ENCODE data around the gene UCN.
"Not testable (repeated sequence)": the region's sequence is repeated elsewhere in the genome, so short reads cannot be mapped to it uniquely, and the experiment has no call there.

UCN gene

GRCh38 chr2:27313882-27314645 lies 5.8 kb upstream of the UCN start:
- no peak for DNase-seq

GRCh38 chr2:27312152-27312551 lies 3.9 kb upstream of the UCN start:
- DNase-seq, result no peak

GRCh38 chr2:27309651-27310050 lies 1.4 kb upstream of the UCN start:
- DNase-seq, result no peak

GRCh38 chr2:27307545-27308358 lies 493 bp downstream of the UCN start:
- no peak for DNase-seq

- DNase-seq, result no peak
Observed at GRCh38 chr2:27307287-27307544, 1.0 kb downstream of the UCN start.

GRCh38 chr2:27306573-27307286 lies 1.5 kb downstream of the UCN start:
- DNase-seq, result peak in 1 of 2 donors; percentile 22

- DNase-seq, result no peak
Observed at GRCh38 chr2:27306136-27306535, 2.1 kb downstream of the UCN start.

GRCh38 chr2:27305516-27305915 lies 2.7 kb downstream of the UCN start:
- DNase-seq, result no peak

- DNase-seq, result no peak
Observed at GRCh38 chr2:27304488-27305240, 3.6 kb downstream of the UCN start.

GRCh38 chr2:27303093-27304025 lies 4.9 kb downstream of the UCN start:
- peak; percentile 48 to 70 for DNase-seq

GRCh38 chr2:27300606-27301005 lies 7.6 kb downstream of the UCN start:
- DNase-seq, result not testable (repeated sequence)

GRCh38 chr2:27298391-27299080 lies 9.7 kb downstream of the UCN start:
- no peak for DNase-seq

- no peak for DNase-seq
Observed at GRCh38 chr2:27297195-27297594, 11.1 kb downstream of the UCN start.

GRCh38 chr2:27296481-27296880 lies 11.8 kb downstream of the UCN start:
- peak in 1 of 2 donors; percentile 16 for DNase-seq

- no peak for DNase-seq
Observed at GRCh38 chr2:27294928-27295327, 13.3 kb downstream of the UCN start.

- DNase-seq, result no peak
Observed at GRCh38 chr2:27291865-27292264, 16.4 kb downstream of the UCN start.

- DNase-seq, result no peak
Observed at GRCh38 chr2:27290549-27290948, 17.7 kb downstream of the UCN start.

GRCh38 chr2:27288610-27289009 lies 19.6 kb downstream of the UCN start:
- no peak for DNase-seq

- DNase-seq, result no peak
Observed at GRCh38 chr2:27285481-27285880, 22.8 kb downstream of the UCN start.

GRCh38 chr2:27284996-27285395 lies 23.2 kb downstream of the UCN start:
- no peak for DNase-seq

GRCh38 chr2:27282892-27283291 lies 25.4 kb downstream of the UCN start:
- no peak for DNase-seq
